GM18951 (cell line): ENCODE measurements around the gene RAB3C.

Experiments used
- POLR2A ChIP-seq: IDR thresholded peaks from 4 replicates; pipeline ENCODE4 v1.6.1; 2011; ENCODE audit warnings: mild to moderate bottlenecking; ENCODE audit not compliant: insufficient read length, insufficient read depth; ENCODE audit errors: extremely low read depth
- in situ Hi-C: fragments of 300-500 bp; cut with MboI; formaldehyde crosslinking; loops from one replicate; pipeline ENCODE4 v1.12.0; 2022; ENCODE audit warnings: low sequenced_read_pairs, mixed read lengths, inconsistent platforms; ENCODE audit not compliant: unreplicated experiment

RAB3C gene

DNA sequence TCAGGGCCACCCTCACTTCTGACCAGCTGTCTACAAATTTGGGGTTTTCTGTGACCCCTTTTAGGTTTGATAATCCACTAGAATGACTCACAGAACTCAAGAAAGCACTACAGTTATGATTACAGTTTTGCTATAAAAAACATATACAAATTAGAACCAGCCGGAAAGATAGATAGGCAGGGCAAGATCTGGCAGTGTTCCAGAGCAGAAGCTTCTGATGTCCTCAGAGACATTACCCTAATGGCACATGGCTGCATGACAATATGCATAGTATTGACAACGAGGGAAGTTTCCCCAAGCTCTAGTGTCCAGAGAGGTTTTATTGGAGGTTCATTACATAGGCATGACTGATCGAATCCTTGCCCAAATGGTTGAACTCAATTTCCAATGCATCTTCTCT, 158.1 kb downstream of the RAB3C start:
- in situ Hi-C loops, result no loop called here
- no peak for TF ChIP-seq POLR2A

DNA sequence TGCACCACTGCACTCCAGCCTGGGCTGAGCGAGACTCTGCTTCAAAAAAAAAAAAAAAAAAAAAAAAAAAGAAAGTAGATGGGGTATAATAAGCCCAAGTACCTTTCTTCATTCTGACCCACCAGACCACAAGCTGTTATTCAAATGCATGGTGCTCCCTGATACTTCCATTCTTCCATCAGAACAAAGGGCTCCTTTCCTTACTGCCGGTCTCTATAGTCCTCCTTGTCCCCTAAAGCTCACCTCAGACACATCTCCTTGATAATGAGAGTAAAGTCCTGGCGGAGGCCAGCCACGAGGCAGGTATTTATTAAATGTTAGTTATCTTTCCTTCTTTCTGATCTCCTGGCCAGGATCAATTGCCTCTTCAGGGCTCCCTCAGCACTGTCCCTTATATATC, 162.5 kb downstream of the RAB3C start:
- TF ChIP-seq POLR2A, result no peak
- in situ Hi-C loops, result no loop called here

DNA sequence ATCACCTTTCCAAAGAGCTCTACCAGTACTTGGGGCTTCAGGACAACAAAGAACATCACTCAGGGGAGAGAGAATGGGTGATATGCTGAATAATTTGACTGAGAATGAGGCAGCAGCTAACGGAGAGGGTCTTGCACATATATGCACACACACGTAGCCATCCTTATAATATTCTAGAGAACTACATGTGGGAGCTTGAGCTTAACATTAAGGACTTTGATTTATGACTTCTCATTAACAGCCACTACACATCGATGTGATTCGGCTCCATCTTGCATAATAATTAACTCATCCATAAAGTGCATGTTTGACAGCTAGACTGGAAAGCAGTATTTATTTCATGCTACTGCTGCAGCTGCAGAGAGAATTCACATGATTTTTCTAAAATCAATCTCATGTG, 163.4 kb downstream of the RAB3C start:
- in situ Hi-C loops, result no loop called here
- no peak for TF ChIP-seq POLR2A

DNA sequence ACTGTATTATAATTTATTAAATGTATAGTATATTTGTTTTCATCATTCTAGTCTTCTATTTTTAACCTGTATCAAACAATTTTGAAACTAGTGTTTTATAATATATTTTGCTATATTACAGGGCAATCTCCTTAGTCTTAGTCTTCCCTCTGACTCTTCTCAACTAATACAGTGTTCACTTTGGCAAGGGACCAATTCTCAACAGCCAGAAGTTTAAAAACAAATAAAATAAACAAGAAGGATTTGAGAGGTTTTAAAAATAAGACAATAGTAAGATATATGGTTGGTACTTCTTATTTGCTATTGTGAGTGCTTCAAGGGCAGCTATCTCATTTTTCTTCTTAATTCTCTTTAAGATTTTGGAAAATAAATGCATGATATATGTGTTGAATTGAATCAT, 167.2 kb downstream of the RAB3C start:
- no peak for TF ChIP-seq POLR2A
- in situ Hi-C loops, result no loop called here

DNA sequence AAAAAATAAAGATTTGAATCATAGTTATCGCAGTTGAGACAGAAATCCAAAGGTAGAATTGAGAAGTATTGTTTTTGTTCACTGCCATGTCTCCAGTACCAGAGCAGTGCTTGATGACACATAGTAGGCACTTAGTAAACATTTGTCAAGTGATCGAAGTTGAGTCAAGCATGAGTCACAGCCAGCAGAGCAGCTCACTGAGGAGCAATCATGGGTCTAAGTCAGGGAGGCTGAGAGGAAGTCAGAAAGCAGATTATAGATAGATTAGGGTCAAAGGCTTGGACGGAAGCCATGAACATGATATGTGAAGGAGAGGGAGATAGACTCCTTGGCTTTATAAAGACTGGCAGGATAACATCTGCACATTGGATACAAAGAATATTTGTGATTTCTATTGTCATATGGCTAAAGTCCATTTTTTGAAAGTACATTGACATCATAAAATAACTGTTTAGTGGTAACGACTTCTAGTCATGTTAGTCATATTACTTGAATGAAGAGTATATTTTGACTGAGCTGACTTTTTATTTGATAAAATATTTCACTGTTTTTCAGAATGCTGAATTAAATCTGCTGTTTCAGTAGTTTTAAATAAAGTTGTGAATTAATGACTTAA, 168.5 kb downstream of the RAB3C start:
- no peak for TF ChIP-seq POLR2A
- in situ Hi-C loops, result no loop called here

DNA sequence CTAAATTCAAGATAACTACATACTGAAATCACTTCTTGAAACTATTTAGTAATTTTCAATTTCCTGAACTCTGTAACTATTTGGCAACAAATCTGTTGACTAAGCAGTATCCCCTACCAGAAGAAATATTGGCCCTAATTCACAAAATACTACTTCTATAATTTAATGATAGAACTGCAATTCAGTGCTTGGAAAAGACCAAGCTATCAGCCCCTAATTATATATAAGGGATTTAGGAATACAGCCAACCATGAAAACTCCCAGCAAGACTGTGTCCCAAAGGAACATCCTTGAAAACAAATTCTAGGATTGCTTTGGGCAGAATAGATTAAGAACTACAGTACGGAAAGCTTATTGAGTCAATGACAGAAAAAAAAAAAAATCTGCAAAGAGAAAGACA, 169.2 kb downstream of the RAB3C start:
- no peak for TF ChIP-seq POLR2A

DNA sequence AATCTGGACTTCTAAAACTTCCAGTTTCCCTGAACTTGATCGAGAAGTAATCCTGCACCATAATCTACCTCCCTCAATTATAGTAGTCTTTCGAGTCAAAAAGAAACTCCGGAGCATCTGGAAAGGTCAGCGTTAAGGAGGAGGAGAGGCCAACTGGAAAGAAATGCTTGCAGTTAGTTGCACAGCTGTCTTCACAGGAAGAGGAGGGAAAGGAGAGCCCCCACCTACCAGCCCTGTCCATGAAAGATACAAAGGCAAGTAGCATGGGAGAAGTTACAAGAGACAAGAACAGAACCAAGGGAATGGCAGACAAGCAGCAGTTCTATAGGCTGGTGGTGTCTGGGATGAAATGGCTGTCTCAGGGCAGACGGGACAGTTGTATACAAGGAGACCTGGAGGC, 170.6 kb downstream of the RAB3C start:
- TF ChIP-seq POLR2A, result no peak
- in situ Hi-C loops, result no loop called here

More for the DNA sequence above, 169.2 kb downstream of the RAB3C start:
- in situ Hi-C loops, result no loop called here

DNA sequence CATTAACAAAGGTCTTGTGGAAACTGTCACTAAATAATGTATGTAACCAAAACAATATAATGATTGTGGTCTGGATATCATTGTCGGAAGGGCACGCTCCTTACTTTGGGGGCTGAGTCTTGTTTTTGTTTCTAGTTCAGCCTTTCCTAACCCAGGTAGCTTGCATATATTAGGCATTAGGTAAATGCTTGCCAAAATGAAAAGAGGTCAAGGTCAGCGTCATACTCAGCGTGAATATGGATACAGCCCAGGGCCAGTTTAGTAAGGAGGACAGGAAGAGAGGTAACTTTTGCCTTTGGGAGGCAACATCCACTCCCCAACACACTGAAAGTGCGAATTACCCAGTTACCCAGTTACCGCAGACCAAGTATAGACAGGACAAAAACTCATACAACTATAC, 171.4 kb downstream of the RAB3C start:
- no peak for TF ChIP-seq POLR2A
- in situ Hi-C loops, result no loop called here

DNA sequence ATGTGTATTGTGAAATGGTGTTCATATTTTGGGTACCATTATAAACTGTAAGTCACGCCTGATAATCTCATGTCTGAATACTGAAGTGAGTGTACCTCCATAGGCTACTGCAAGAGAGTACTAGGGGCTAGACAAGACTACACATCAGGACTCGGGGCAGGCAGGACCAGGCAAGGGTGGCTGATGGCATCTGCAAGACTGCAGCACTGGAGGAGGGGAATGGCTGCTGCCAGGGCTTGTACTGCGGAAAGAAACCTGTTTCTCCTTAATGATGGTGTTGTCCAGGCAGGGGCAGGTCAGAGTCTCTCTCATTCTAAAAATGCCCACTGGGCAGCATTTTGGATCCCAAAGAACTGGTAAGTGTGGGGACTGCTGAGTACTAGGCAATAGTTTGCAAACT, 172.5 kb downstream of the RAB3C start:
- in situ Hi-C loops, result no loop called here
- no peak for TF ChIP-seq POLR2A

DNA sequence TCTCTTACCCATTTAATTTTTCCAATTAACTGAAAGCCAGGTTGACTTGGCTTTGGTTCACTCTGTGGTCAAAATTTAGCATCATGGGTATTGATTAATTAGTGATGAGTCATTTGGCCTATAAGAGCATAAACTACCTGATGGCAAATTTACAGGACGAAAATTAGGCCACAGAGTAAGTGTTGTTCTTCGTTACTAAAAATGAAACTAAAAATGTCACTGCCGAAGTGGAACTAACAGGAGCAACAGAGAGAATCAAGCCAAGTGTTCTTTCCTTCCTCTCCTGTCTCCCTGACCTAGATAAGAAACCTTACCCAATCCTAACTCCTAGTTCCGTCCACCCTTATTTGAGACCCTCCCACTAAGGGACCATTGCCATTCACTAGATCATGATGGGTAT, 176.9 kb downstream of the RAB3C start:
- in situ Hi-C loops, result no loop called here
- no peak for TF ChIP-seq POLR2A

DNA sequence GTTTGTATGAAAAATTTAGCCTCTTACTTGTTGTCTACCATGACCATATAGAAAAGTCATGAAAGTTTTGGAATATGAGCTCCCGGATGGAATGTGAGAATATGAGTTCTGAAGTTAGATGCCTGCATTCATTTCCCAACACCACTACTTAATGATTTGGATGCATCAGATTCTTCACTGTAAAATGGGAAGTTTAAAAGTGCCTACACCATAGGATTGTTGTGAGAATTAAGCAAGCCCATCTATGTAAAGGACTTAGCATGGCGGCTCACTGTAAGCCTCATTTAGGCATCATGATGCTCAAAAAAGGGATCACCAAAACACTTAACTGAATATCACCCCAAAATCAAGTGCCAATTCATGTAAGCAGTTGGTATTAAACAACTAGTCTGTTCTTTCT, 177.3 kb downstream of the RAB3C start:
- in situ Hi-C loops, result no loop called here
- TF ChIP-seq POLR2A, result no peak

DNA sequence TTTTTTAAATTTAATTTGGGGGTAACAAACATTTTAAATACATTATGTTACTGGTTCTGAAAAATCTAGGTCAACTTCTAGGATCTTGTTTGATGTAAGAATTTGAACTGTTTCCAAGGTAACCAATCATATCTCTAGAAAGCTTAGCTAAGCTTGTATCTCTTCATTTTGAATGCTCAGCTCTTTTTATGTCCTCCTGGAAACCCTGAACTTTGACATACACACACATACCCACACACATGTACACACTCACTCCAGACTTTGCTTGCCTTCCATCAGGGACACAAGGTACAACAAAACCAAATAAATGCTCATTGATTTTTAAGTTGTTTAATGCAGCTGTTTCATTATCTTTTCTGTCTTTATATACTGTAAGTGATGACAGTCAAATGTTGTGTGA, 178.5 kb downstream of the RAB3C start:
- TF ChIP-seq POLR2A, result no peak
- in situ Hi-C loops, result no loop called here

DNA sequence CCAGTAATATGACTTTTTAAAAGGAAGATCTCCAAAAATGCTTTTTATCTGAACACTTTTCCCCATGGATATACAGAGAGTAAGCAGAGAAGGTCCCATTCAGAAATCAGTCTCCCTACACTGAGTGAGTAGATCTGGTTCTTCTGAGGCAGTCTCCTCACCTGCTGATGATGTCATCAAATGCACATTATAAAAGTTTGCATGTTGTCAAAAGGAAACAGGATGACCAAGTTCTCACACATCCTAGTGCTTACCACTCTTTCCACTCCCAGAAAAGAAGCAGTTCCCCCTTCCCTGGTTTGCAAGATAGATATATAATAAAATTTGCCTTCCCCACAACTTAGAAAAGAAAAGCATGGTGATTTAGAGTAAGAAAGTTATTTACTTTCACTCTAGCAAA, 180.5 kb downstream of the RAB3C start:
- in situ Hi-C loops, result no loop called here
- TF ChIP-seq POLR2A, result no peak

DNA sequence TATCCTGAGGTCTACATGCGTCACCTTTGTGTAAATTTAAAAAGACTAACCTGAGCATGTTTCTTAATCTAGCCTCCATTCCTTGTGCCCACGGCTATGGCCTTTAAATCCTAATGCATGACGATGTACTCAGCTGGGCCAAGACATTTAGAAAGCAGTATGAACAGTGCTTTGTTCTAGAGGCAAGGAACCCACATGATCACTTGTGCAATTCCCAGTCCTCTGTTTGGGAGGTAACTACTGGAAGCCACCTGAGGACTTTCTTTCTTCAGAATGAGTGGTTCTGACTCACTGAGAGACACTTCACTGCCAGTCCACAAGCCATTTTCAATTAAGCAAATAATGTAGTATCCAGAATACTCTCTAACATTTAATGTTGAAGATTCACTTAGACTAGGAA, 181.3 kb downstream of the RAB3C start:
- in situ Hi-C loops, result no loop called here
- no peak for TF ChIP-seq POLR2A

DNA sequence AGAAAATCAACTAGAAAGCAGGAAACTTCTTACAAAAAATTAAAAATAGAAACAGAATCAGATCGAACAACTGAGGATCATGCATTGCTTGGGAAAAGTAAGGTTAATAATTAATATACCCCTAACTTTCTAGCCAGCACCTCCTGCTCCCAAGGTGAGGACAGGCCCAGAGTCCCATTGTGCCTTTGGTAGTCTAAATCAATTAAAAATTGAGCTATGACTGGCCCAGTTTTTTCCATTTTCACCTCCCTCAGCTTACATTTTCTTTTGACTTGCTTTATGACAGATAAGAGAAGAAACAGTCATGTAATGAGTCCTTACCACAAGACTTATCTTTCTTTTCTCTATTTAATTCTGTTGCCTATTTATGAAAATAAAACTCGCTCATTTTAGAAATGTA, 182.2 kb downstream of the RAB3C start:
- in situ Hi-C loops, result no loop called here
- no peak for TF ChIP-seq POLR2A

DNA sequence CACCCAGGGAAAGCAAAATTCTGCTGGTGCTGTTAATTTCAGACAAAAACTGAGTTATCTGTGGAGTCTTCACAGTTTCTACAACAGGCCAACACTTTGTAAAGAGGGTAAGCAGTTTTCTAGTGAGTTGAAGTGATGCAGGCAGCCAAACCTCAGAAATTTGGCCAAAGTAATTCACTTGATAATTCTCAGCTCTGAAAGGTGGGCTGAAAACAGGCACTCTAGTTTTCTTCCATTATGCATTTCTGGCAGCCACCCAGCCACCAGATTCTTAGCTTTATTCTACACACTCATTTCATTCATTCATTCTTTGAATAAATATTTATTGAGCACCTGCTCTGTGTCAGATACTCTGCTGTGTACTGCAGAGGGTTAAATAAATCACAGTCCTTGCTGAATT, 184.2 kb downstream of the RAB3C start:
- in situ Hi-C loops, result no loop called here
- TF ChIP-seq POLR2A, result no peak

DNA sequence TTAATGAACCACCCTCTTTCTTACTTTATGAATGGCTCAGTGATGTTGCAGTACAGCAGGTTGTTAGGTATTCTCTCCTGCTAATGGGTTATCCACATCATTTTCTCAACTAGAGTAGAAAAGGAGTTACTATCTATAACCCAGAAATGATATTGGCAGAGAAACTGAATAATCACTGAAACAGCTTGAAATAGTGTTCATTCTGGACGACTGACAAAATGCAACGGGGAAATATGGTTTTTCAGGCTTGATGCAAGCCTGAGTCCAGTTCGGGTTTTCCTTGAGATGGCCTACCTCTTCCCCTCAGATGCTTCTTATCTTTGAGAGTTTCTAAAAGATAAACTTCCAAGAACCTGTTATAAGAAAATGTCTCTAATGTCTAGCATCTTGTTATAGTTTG, 187.3 kb downstream of the RAB3C start:
- in situ Hi-C loops, result no loop called here
- no peak for TF ChIP-seq POLR2A
